A549 (cell line): ENCODE results near the gene DCPS. TPM values are rescaled to one million over a fixed set of nuclear protein-coding genes. Genes with fewer than 3 reads are reported as not detected.
"Not testable (repeated sequence)": the region's sequence is repeated elsewhere in the genome, so short reads cannot be mapped to it uniquely, and the experiment has no call there.

Source experiments
- ATAC-seq, 2 experiments: fragments of 200-7000 bp in 1 of 2; fragments of >200 bp in 1 of 2; cut with Nextera tagmentation in 1 of 2; cut with Tn5 transposase in 1 of 2; 3 replicates each; pipeline versions ENCODE4 v1.8.0 to v1.9.1; 2018 to 2020; ENCODE audit warnings: mild to moderate bottlenecking in 1 of 2, moderate library complexity in 1 of 2
- CTCF ChIA-PET: fragments of 300-600 bp; sonication (Branson Sonifier 250); formaldehyde crosslinking; extraction: SDS; loops from one replicate; lab custom pipeline; 2021; ENCODE audit warnings: antibody characterized with exemption, inconsistent platforms; lab: Yijun Ruan, JAX
- POLR2A ChIA-PET: fragments of 350-600 bp; formaldehyde crosslinking; extraction: SDS; loops from one replicate; lab custom pipeline; 2021; ENCODE audit warnings: antibody characterized with exemption, inconsistent platforms; lab: Yijun Ruan, JAX
- DNase-seq, 2 experiments: peaks; one replicate each; pipeline versions ENCODE4 v3.0.0 to v3.0.0-alpha.2; 2011 to 2016; ENCODE audit warnings: low read depth in 1 of 2, low spot score in 1 of 2
- FAIRE-seq: peaks from 2 replicates; lab custom pipeline; 2011; peaks lifted over from hg19 to GRCh38; lab: Jason Lieb, UNC
- H3K27ac ChIP-seq, 2 experiments: fragments of >200 bp; sonication (Bioruptor Twin); formaldehyde crosslinking; 3 replicates each; pipeline ENCODE4 v1.5.1; 2016 to 2017
- H3K4me1 ChIP-seq: fragments of >200 bp; sonication (Bioruptor Twin); formaldehyde crosslinking; 3 replicates; pipeline ENCODE4 v1.6.1; 2016
- H3K4me2 ChIP-seq: fragments of >200 bp; sonication (Bioruptor Twin); formaldehyde crosslinking; 3 replicates; pipeline ENCODE4 v1.6.1; 2016
- H3K4me3 ChIP-seq: fragments of >200 bp; sonication (Bioruptor Twin); formaldehyde crosslinking; 3 replicates; pipeline ENCODE4 v1.5.1; 2016
- H3K9me3 ChIP-seq: fragments of >200 bp; sonication (Bioruptor Twin); formaldehyde crosslinking; 3 replicates; pipeline ENCODE4 v1.6.1; 2016
- BHLHE40 ChIP-seq: IDR thresholded peaks from 2 replicates; pipeline ENCODE4 v1.6.1; 2012; ENCODE audit warnings: low read depth, low read length, inconsistent platforms
- CBX8 ChIP-seq: fragments of 200-600 bp; sonication (generic); IDR thresholded peaks from 2 replicates; pipeline ENCODE4 v1.6.1; 2016
- CEBPB ChIP-seq, 2 experiments: fragments of >200 bp in 1 of 2; sonication (Bioruptor Twin) in 1 of 2; formaldehyde crosslinking in 1 of 2; IDR thresholded peaks; 2 replicates each; pipeline ENCODE4 v1.6.1; 2012 to 2016
- CHD4 ChIP-seq: fragments of 200-600 bp; sonication (generic); IDR thresholded peaks from 2 replicates; pipeline ENCODE4 v1.6.1; 2016; ENCODE audit warnings: antibody characterized with exemption, mild to moderate bottlenecking, borderline replicate concordance
- E2F6 ChIP-seq: IDR thresholded peaks from 2 replicates; pipeline ENCODE4 v1.6.1; 2012; ENCODE audit warnings: low read depth, borderline replicate concordance
- FOSB ChIP-seq: fragments of 250-450 bp; sonication (Bioruptor Pico); IDR thresholded peaks from 2 replicates; pipeline ENCODE4 v1.5.0; 2020; ENCODE audit warnings: mild to moderate bottlenecking, moderate library complexity
- GATA3 ChIP-seq: IDR thresholded peaks from 2 replicates; pipeline ENCODE4 v1.6.1; 2012; ENCODE audit warnings: borderline replicate concordance
- HDAC2 ChIP-seq: fragments of 200-600 bp; sonication (generic); IDR thresholded peaks from 2 replicates; pipeline ENCODE4 v1.6.1; 2016
- HES2 ChIP-seq: fragments of >200 bp; sonication (Bioruptor Twin); formaldehyde crosslinking; IDR thresholded peaks from 2 replicates; pipeline ENCODE4 v1.6.1; 2016
- HOXB5 ChIP-seq: fragments of 250-450 bp; sonication (Bioruptor Pico); IDR thresholded peaks from 2 replicates; pipeline ENCODE4 v1.5.0; 2020; ENCODE audit warnings: mild to moderate bottlenecking, moderate library complexity
- MAFK ChIP-seq: fragments of 450-650 bp; IDR thresholded peaks from 2 replicates; pipeline ENCODE4 v1.6.1; 2014; ENCODE audit not compliant: partially characterized antibody
- MYC ChIP-seq: IDR thresholded peaks from 2 replicates; pipeline ENCODE4 v1.6.1; 2012; ENCODE audit warnings: mild to moderate bottlenecking, inconsistent platforms, low read length, improper control_type of control experiment, borderline replicate concordance
- NPAS2 ChIP-seq: fragments of 250-450 bp; sonication (Bioruptor Pico); IDR thresholded peaks from 2 replicates; pipeline ENCODE4 v1.8.0; 2022; ENCODE audit warnings: mild to moderate bottlenecking, moderate library complexity, borderline replicate concordance
- RAD21 ChIP-seq, 2 experiments: fragments of >200 bp in 1 of 2; sonication (Bioruptor Twin) in 1 of 2; formaldehyde crosslinking in 1 of 2; IDR thresholded peaks in 1 of 2; conservative IDR thresholded peaks in 1 of 2; 2 replicates in 1 of 2; 3 replicates in 1 of 2; pipeline ENCODE4 v1.6.1; 2012 to 2018; ENCODE audit warnings: inconsistent platforms in 1 of 2
- RARB ChIP-seq: fragments of 250-450 bp; sonication (Bioruptor Pico); IDR thresholded peaks from 2 replicates; pipeline ENCODE4 v1.8.0; 2021; ENCODE audit warnings: mild to moderate bottlenecking, moderate library complexity
- RCOR1 ChIP-seq: fragments of 150-350 bp; IDR thresholded peaks from 2 replicates; pipeline ENCODE4 v1.6.1; 2014; ENCODE audit warnings: antibody characterized with exemption, low read length, low read depth
- RFX5 ChIP-seq: fragments of 450-650 bp; IDR thresholded peaks from 2 replicates; pipeline ENCODE4 v1.7.1; 2014; ENCODE audit warnings: antibody characterized with exemption, mild to moderate bottlenecking, moderate library complexity
- SMC3 ChIP-seq: fragments of >200 bp; sonication (Bioruptor Twin); formaldehyde crosslinking; IDR thresholded peaks from 3 replicates; pipeline ENCODE4 v1.6.1; 2018; ENCODE audit warnings: inconsistent platforms
- TP53 ChIP-seq: fragments of 250-450 bp; sonication (Bioruptor Pico); IDR thresholded peaks from 2 replicates; pipeline ENCODE4 v1.5.0; 2021; ENCODE audit warnings: mild to moderate bottlenecking, moderate library complexity
- ZFP36 ChIP-seq: fragments of 450-650 bp; IDR thresholded peaks from 2 replicates; pipeline ENCODE4 v1.6.1; 2014; ENCODE audit warnings: borderline replicate concordance; ENCODE audit not compliant: partially characterized antibody
- ZNF302 ChIP-seq: fragments of 250-450 bp; sonication (Bioruptor Pico); IDR thresholded peaks from 2 replicates; pipeline ENCODE4 v1.9.0; 2021; ENCODE audit warnings: inconsistent platforms, mild to moderate bottlenecking, moderate library complexity
- WGBS: methylation state at CpG from one replicate; pipeline ENCODE4 v1.1.6; 2017; ENCODE audit errors: missing lambda C conversion rate; 5-methylcytosine and 5-hydroxymethylcytosine counted together
- polyA plus RNA-seq, 4 experiments: library from polyadenylated mRNA; depleted of rRNA in 3 of 4; stranded (reverse); fragments of >200 nt; fragmentation: RNase III in 1 of 4; extraction: RNeasy Plus Mini Kit Qiagen cat#74134 plus additional on column Dnase treatment in 1 of 4; gene quantifications; 2 replicates in 3 of 4; 3 replicates in 1 of 4; pipeline ENCODE4 v1.2.3, GENCODE V29; 2011 to 2017

DCPS gene
- polyA plus RNA-seq, 2 of the 4 experiments (the other 2 are of a cell fraction), result 17.8 to 23.0 TPM

GRCh38 chr11:126254819-126255218 is 49.0 kb upstream of the DCPS start:
- H3K4me2 ChIP-seq, result no peak overlapping the region
- no peak overlapping the region for H3K27ac ChIP-seq
- POLR2A ChIA-PET, result no interaction called here
- no peak for TF ChIP-seq HES2
- TF ChIP-seq MYC, result no peak
- no peak for TF ChIP-seq CBX8
- TF ChIP-seq CHD4, result no peak
- no peak for TF ChIP-seq FOSB
- no peak for TF ChIP-seq ZNF302 (CRISPR knock-in tag)
- no peak for TF ChIP-seq MAFK
- no peak for TF ChIP-seq ZFP36
- TF ChIP-seq, all 56 proteins: peak for 0
- FAIRE-seq, result no peak
- no peak for DNase-seq
- H3K4me1 ChIP-seq, result no peaks in the 10 kb centered on the region
- no peak overlapping the region for H3K4me3 ChIP-seq
- ATAC-seq, result no peak
- no peaks in the 10 kb centered on the region for H3K9me3 ChIP-seq
- WGBS, result 71% methylated on average over 1 of the region's 1 CpG
- CTCF ChIA-PET, result no interaction called here

GRCh38 chr11:126255507-126255906 is 48.4 kb upstream of the DCPS start:
- H3K4me2 ChIP-seq, H3K27ac ChIP-seq, H3K9me3 ChIP-seq, H3K4me1 ChIP-seq, ATAC-seq, FAIRE-seq, H3K4me3 ChIP-seq, POLR2A ChIA-PET, CTCF ChIA-PET, DNase-seq: not testable (repeated sequence)
- 82% methylated on average over 5 of the region's 5 CpGs for WGBS

- TF ChIP-seq SMC3 (no peak), ZNF302 (CRISPR knock-in tag) (no peak), HDAC2 (no peak), BHLHE40 (no peak), RFX5 (no peak), RAD21 (conservative IDR thresholded peaks at IDR 0.05 in 1 of 2, IDR thresholded peaks at IDR 0.05 in 1 of 2) (no peak), GATA3 (no peak), TP53 (CRISPR knock-in tag) (no peak), NPAS2 (CRISPR knock-in tag) (no peak), RCOR1 (no peak), MYC (no peak), CHD4 (no peak)
- Histone ChIP-seq H3K4me3 (no peak overlapping the region), H3K4me1 (no peaks in the 10 kb centered on the region), H3K4me2 (no peak overlapping the region), H3K9me3 (no peaks in the 10 kb centered on the region), H3K27ac (no peak overlapping the region)
- ChIA-PET CTCF (no interaction called here), POLR2A (no interaction called here)
- WGBS, result 94% methylated on average over 4 of the region's 4 CpGs
- no peak for FAIRE-seq
- ATAC-seq, result no peak
- DNase-seq, result no peak
Measured at GRCh38 chr11:126256216-126256615, 47.6 kb upstream of the DCPS start.

- POLR2A ChIA-PET, result no interaction called here
- no peak overlapping the region for H3K27ac ChIP-seq
Measured at GRCh38 chr11:126257144-126257543, 46.7 kb upstream of the DCPS start.

More at GRCh38 chr11:126257144-126257543, 46.7 kb upstream of the DCPS start:
- WGBS, result 92% methylated on average over 2 of the region's 2 CpGs
- Histone ChIP-seq H3K4me3 (no peak overlapping the region), H3K4me2 (no peak overlapping the region), H3K9me3 (no peaks in the 10 kb centered on the region), H3K4me1 (no peaks in the 10 kb centered on the region)
- TF ChIP-seq RARB (CRISPR knock-in tag), result no peak
- TF ChIP-seq CEBPB (IDR thresholded peaks at IDR 0.05), result peak in 1 of 2 experiments; percentile 53; a peak in 3 of 4 replicates
- no peak for TF ChIP-seq E2F6
- TF ChIP-seq HOXB5 (CRISPR knock-in tag), result no peak
- TF ChIP-seq RAD21 (conservative IDR thresholded peaks at IDR 0.05 in 1 of 2, IDR thresholded peaks at IDR 0.05 in 1 of 2), result no peak
- no peak for FAIRE-seq
- CTCF ChIA-PET, result no interaction called here
- no peak for ATAC-seq
- DNase-seq, result no peak
